Ishikawa (cell line): ENCODE results near the gene DHX8.

Source experiments
- CREB1 ChIP-seq: IDR thresholded peaks from 2 replicates; pipeline ENCODE4 v1.6.1; 2012; ENCODE audit warnings: low read depth
- EP300 ChIP-seq: IDR thresholded peaks from 2 replicates; pipeline ENCODE4 v1.6.1; 2012; ENCODE audit warnings: borderline replicate concordance
- FOXM1 ChIP-seq: IDR thresholded peaks from 2 replicates; pipeline ENCODE4 v1.6.1; 2012; ENCODE audit warnings: low read depth, borderline replicate concordance
- MAX ChIP-seq: IDR thresholded peaks from 2 replicates; pipeline ENCODE4 v1.6.1; 2012
- RAD21 ChIP-seq: IDR thresholded peaks from 2 replicates; pipeline ENCODE4 v1.6.1; 2012; ENCODE audit warnings: low read depth
- REST ChIP-seq: IDR thresholded peaks from 2 replicates; pipeline ENCODE4 v1.6.1; 2012; ENCODE audit warnings: low read depth, mild to moderate bottlenecking
- TAF1 ChIP-seq: IDR thresholded peaks from 2 replicates; pipeline ENCODE4 v1.6.1; 2012; ENCODE audit warnings: low read depth, mild to moderate bottlenecking
- TEAD4 ChIP-seq: IDR thresholded peaks from 2 replicates; pipeline ENCODE4 v1.6.1; 2012

GRCh38 chr17:43461185-43461584 lies 22.6 kb upstream of the DHX8 start:
- TF ChIP-seq TAF1: no peak
- no peak for TF ChIP-seq RAD21
- no peak for TF ChIP-seq CREB1
- TF ChIP-seq REST: no peak
- no peak for TF ChIP-seq TEAD4
- TF ChIP-seq EP300: no peak
- TF ChIP-seq MAX: no peak
- no peak for TF ChIP-seq FOXM1
